Psoas muscle (tissue), 8 donors: ENCODE data around the gene TAF8. TPM values are rescaled to one million over a fixed set of nuclear protein-coding genes. Genes with fewer than 3 reads are reported as not detected.

Source experiments
- ATAC-seq, 4 donors: fragments of 200-7000 bp; cut with Tn5 transposase; one replicate each; pipeline ENCODE4 v1.9.1; 2020; ENCODE audit warnings: moderate library complexity in 3 of 4, mild to moderate bottlenecking in 2 of 4
- DNase-seq, 2 donors: peaks; one replicate each; pipeline ENCODE4 v3.0.0-alpha.2; 2020
- H3K27ac ChIP-seq: fragments of 200-600 bp; one replicate; pipeline ENCODE4 v1.8.0; 2022
- H3K27me3 ChIP-seq, 3 donors: fragments of 200-600 bp in 1 of 3; one replicate each; pipeline versions ENCODE4 v1.6.1 to v1.8.0; 2013 to 2022; ENCODE audit warnings: low read length in 2 of 3, mild to moderate bottlenecking in 2 of 3, moderate library complexity in 1 of 3; ENCODE audit not compliant: insufficient read depth in 3 of 3
- H3K36me3 ChIP-seq, 2 donors: fragments of 200-600 bp in 1 of 2; one replicate each; pipeline versions ENCODE4 v1.6.1 to v1.8.0; 2013 to 2022; ENCODE audit warnings: low read depth in 1 of 2, mild to moderate bottlenecking in 1 of 2, moderate library complexity in 1 of 2; ENCODE audit not compliant: insufficient read depth in 1 of 2
- H3K4me1 ChIP-seq: fragments of 200-600 bp; one replicate; pipeline ENCODE4 v1.8.0; 2022
- H3K4me3 ChIP-seq: fragments of 200-600 bp; one replicate; pipeline ENCODE4 v1.8.0; 2022; ENCODE audit warnings: mild to moderate bottlenecking
- H3K9me3 ChIP-seq: fragments of 200-600 bp; one replicate; pipeline ENCODE4 v1.8.0; 2022
- WGBS, 3 donors: extraction: QIAGEN DNeasy Blood & Tissue Kit; methylation state at CpG; one replicate each; pipeline versions ENCODE4 v1.1.6 to v1.1.7; 2013; 5-methylcytosine and 5-hydroxymethylcytosine counted together
- intact Hi-C, 2 donors: fragments of 100-400 bp; cut with DNase I; formaldehyde crosslinking; loops; one replicate each; pipeline versions ENCODE4 v1.11.0 to v1.14.2; 2022
- polyA plus RNA-seq, 3 donors: library from polyadenylated mRNA; stranded (reverse); fragments of 200-250 nt; gene quantifications; one replicate each; pipeline ENCODE4 v1.2.3, GENCODE V29; 2013
- total RNA-seq, 4 donors: library from RNA; stranded (reverse); fragmentation: NEBNext Ultra II Directional in 2 of 4; extraction: Animal tissue kit (Norgen Biotek cat#: 25700) in 2 of 4; gene quantifications; one replicate each; pipeline versions ENCODE4 v1.2.1 to v1.2.4, GENCODE V29; 2021 to 2023
- TF ChIP-seq, protein P1 (sequence below): fragments of 200-600 bp; IDR thresholded peaks from one replicate; pipeline ENCODE4 v1.8.0; 2022; ENCODE audit warnings: antibody characterized with exemption
- donor health status: healthy with polysubstance abuse.
- donor health status: DM: no; HTN: no; CAD: no; lungs with moderate emphysema.
- donor health status: Bipolar disorder and iron deficiency.
- donor health status: healthy.
- donor health status: DM: yes; HTN: yes; CAD: no.
- donor health status: DM: no; HTN: no; CAD: no.
- donor health status: DM: no; HTN: no; CAD: no.
- donor health status: DM: yes; HTN: yes; CAD: no.

The TAF8 gene
- total and polyA plus RNA-seq, 7 donors, result 11.2 to 23.9 (median 17.9) TPM

- peaks cover 0 to 10% of the 10 kb centered on the region in 2 donors for H3K36me3 ChIP-seq
- H3K4me3 ChIP-seq, result peak overlapping the region; percentile 80
- 23 to 41% (median 31%) methylated on average over 4 of the region's 4 CpGs for WGBS, 3 donors
- DNase-seq, result no peak
- H3K27ac ChIP-seq, result no peak overlapping the region
- intact Hi-C loops, result loop anchor here in 1 of 2 donors (5.0 kb wide), 1 partner anchor 200 kb away; no protein-coding TSS in a partner anchor
- no peak for ATAC-seq
- H3K4me1 ChIP-seq, result peaks cover 45% of the 10 kb centered on the region
- peaks cover 0 to 19% (median 2%) of the 10 kb centered on the region in 3 donors for H3K27me3 ChIP-seq
- TF ChIP-seq, protein P1, sequence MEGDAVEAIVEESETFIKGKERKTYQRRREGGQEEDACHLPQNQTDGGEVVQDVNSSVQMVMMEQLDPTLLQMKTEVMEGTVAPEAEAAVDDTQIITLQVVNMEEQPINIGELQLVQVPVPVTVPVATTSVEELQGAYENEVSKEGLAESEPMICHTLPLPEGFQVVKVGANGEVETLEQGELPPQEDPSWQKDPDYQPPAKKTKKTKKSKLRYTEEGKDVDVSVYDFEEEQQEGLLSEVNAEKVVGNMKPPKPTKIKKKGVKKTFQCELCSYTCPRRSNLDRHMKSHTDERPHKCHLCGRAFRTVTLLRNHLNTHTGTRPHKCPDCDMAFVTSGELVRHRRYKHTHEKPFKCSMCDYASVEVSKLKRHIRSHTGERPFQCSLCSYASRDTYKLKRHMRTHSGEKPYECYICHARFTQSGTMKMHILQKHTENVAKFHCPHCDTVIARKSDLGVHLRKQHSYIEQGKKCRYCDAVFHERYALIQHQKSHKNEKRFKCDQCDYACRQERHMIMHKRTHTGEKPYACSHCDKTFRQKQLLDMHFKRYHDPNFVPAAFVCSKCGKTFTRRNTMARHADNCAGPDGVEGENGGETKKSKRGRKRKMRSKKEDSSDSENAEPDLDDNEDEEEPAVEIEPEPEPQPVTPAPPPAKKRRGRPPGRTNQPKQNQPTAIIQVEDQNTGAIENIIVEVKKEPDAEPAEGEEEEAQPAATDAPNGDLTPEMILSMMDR, result no peak
- no peaks in the 10 kb centered on the region for H3K9me3 ChIP-seq
Measured at GRCh38 chr6:42047213-42047590, 3.1 kb upstream of the TAF8 start.

GRCh38 chr6:42047790-42048405 lies 2.4 kb upstream of the TAF8 start:
- Histone ChIP-seq H3K4me3 (peak overlapping the region; percentile 80), H3K9me3 (no peaks in the 10 kb centered on the region), H3K36me3 (peaks cover 0 to 17% of the 10 kb centered on the region in 2 donors), H3K4me1 (peaks cover 45% of the 10 kb centered on the region), H3K27me3 (peaks cover 0 to 19% (median 2%) of the 10 kb centered on the region in 3 donors), H3K27ac (peak overlapping the region; percentile 56)
- DNase-seq (no peak), ATAC-seq (no peak)
- TF ChIP-seq, protein P1, result no peak
- 6 to 10% (median 8%) methylated on average over 8 of the region's 8 CpGs for WGBS, 3 donors
- intact Hi-C loops, result loop anchor here in 1 of 2 donors (5.0 kb wide), 1 partner anchor 201 kb away; no protein-coding TSS in a partner anchor

GRCh38 chr6:42049116-42049809 lies 1.1 kb upstream of the TAF8 start:
- DNase-seq, result peak; percentile 25 to 61
- 51 to 56% (median 55%) methylated on average over 36 of the region's 36 CpGs for WGBS, 3 donors
- intact Hi-C loops, result loop anchor here in 1 of 2 donors (5.0 kb wide), 1 partner anchor 202 kb away; no protein-coding TSS in a partner anchor
- H3K4me1 ChIP-seq, result peaks cover 40% of the 10 kb centered on the region
- H3K36me3 ChIP-seq, result peaks cover 0 to 31% of the 10 kb centered on the region in 2 donors
- ATAC-seq, result no peak
- no peaks in the 10 kb centered on the region for H3K9me3 ChIP-seq
- H3K27me3 ChIP-seq, result peaks cover 0 to 19% (median 2%) of the 10 kb centered on the region in 3 donors
- peak overlapping the region; percentile 56 for H3K27ac ChIP-seq
- TF ChIP-seq, protein P1, result no peak
- peak overlapping the region; percentile 80 for H3K4me3 ChIP-seq

DNA sequence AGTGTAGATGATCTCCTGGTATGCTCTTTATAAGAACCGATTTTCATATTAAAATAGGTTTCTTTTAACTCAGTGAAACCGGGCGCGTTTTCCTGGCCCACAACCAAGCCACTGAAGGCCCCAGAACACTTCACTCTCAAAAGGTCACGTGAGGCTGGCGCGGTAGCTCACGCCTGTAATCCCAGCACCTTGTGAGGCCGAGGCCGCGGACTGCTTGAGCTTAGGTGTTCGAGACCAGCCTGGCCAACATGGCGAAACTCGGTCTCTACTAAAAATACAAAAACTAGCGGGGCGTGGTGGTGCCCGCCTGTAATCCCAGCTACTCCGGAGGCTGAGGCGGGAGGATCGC lies 402 bp upstream of the TAF8 start:
- 41 to 42% (median 42%) methylated on average over 20 of the region's 20 CpGs for WGBS, 3 donors
- Histone ChIP-seq H3K4me1 (peaks cover 40% of the 10 kb centered on the region), H3K36me3 (peaks cover 0 to 38% of the 10 kb centered on the region in 2 donors), H3K4me3 (peak overlapping the region; percentile 80), H3K9me3 (no peaks in the 10 kb centered on the region), H3K27ac (peak overlapping the region; percentile 39), H3K27me3 (peaks cover 0 to 19% (median 2%) of the 10 kb centered on the region in 3 donors)
- ATAC-seq (peak in 2 of 4 donors; percentile 3 to 4), DNase-seq (peak; percentile 39 to 69)
- intact Hi-C loops, result loop anchor here in 1 of 2 donors (5.0 kb wide), 1 partner anchor 203 kb away; no protein-coding TSS in a partner anchor
- TF ChIP-seq, protein P1, result no peak
